HepG2 (cell line): ENCODE measurements around the gene IPO9. TPM values are rescaled to one million over a fixed set of nuclear protein-coding genes. Genes with fewer than 3 reads are reported as not detected.
"Not testable (repeated sequence)": the region's sequence is repeated elsewhere in the genome, so short reads cannot be mapped to it uniquely, and the experiment has no call there.

ENCODE experiments used
- ATAC-seq: fragments of 200-7000 bp; cut with Tn5 transposase; 3 replicates; pipeline ENCODE4 v1.9.1; 2020; ENCODE audit warnings: mild to moderate bottlenecking, moderate library complexity
- BruUV-seq: library from RNA; stranded (reverse); fragments of 400-500 nt; replicated peaks from 2 replicates; lab custom pipeline; 2021; lab: Mats Ljungman, UMichigan
- CTCF ChIA-PET: fragments of 300-600 bp; formaldehyde crosslinking; extraction: SDS; loops from one replicate; lab custom pipeline; 2021; ENCODE audit warnings: low total read pairs, inconsistent platforms, low intra/inter-chr PET ratio; lab: Yijun Ruan, JAX
- POLR2A ChIA-PET: fragments of 350-600 bp; sonication (Branson Sonifier 250); formaldehyde crosslinking; loops from one replicate; lab custom pipeline; 2020; ENCODE audit warnings: antibody characterized with exemption, inconsistent platforms; lab: Yijun Ruan, JAX
- DNase-seq: peaks from one replicate; pipeline ENCODE4 v3.0.0-alpha.2; 2015; ENCODE audit warnings: low spot score
- FAIRE-seq: peaks from 3 replicates; lab custom pipeline; 2011; peaks lifted over from hg19 to GRCh38; lab: Jason Lieb, UNC
- H2AFZ ChIP-seq: one replicate; pipeline ENCODE4 v1.6.1; 2011; ENCODE audit warnings: low read length, inconsistent platforms
- H3K27ac ChIP-seq: fragments of 300-600 bp; 3 replicates; pipeline ENCODE4 v1.8.0; 2011; ENCODE audit warnings: mixed run types, mild to moderate bottlenecking, mixed read lengths, low read length, inconsistent platforms; ENCODE audit not compliant: insufficient read depth; ENCODE audit errors: extremely low read length
- H3K27me3 ChIP-seq, 2 experiments: fragments of 200-600 bp in 1 of 2; 2 replicates in 1 of 2; 3 replicates in 1 of 2; pipeline versions ENCODE4 v1.6.0 to v1.8.0; 2011; ENCODE audit warnings: low read length in 2 of 2, mild to moderate bottlenecking in 2 of 2, moderate library complexity in 2 of 2, inconsistent platforms in 1 of 2; ENCODE audit not compliant: insufficient read depth in 2 of 2, control insufficient read depth in 1 of 2
- H3K36me3 ChIP-seq, 2 experiments: fragments of 200-600 bp in 1 of 2; replicated peaks in 1 of 2; 2 replicates in 1 of 2; 3 replicates in 1 of 2; pipeline versions ENCODE4 v1.5.1 to v1.8.0; 2011; ENCODE audit warnings: low read length in 2 of 2, inconsistent platforms in 1 of 2; ENCODE audit not compliant: insufficient read depth in 2 of 2, control insufficient read depth in 1 of 2
- H3K4me1 ChIP-seq: 2 replicates; pipeline ENCODE4 v1.5.1; 2012; ENCODE audit warnings: low read length, inconsistent platforms; ENCODE audit not compliant: insufficient read depth
- H3K4me2 ChIP-seq: 2 replicates; pipeline ENCODE4 v1.6.0; 2011; ENCODE audit warnings: low read depth, low read length, inconsistent platforms
- H3K4me3 ChIP-seq, 3 experiments: fragments of 200-600 bp in 1 of 3; sonication (generic), shearing (Covaris generic) in 1 of 3; replicated peaks in 1 of 3; 2 replicates each; pipeline ENCODE4 v1.5.1; 2011 to 2016; ENCODE audit warnings: low read length in 3 of 3, inconsistent platforms in 2 of 3, low read depth in 2 of 3, mild to moderate bottlenecking in 2 of 3, control low read depth in 1 of 3, mixed read lengths in 1 of 3; ENCODE audit not compliant: insufficient read depth in 1 of 3
- H3K79me2 ChIP-seq: one replicate; pipeline ENCODE4 v1.6.1; 2011; ENCODE audit warnings: low read length, inconsistent platforms; ENCODE audit not compliant: insufficient read depth
- H3K9ac ChIP-seq: 2 replicates; pipeline ENCODE4 v1.6.0; 2011; ENCODE audit warnings: mild to moderate bottlenecking, low read depth, low read length, inconsistent platforms; ENCODE audit not compliant: insufficient read depth
- H3K9me3 ChIP-seq: 2 replicates; pipeline ENCODE4 v1.5.1; 2012; ENCODE audit warnings: mild to moderate bottlenecking, low read length
- H4K20me1 ChIP-seq: 2 replicates; pipeline ENCODE4 v1.6.0; 2011; ENCODE audit warnings: inconsistent platforms, mild to moderate bottlenecking, low read length, moderate library complexity; ENCODE audit not compliant: insufficient read depth
- FUBP1 ChIP-seq: sonication (generic); formaldehyde crosslinking; IDR thresholded peaks from 2 replicates; pipeline ENCODE4 v1.5.1; 2020; ENCODE audit warnings: missing genetic modification reagents, mild to moderate bottlenecking, borderline replicate concordance
- MTERF4 ChIP-seq: sonication (generic); formaldehyde crosslinking; IDR thresholded peaks from 2 replicates; pipeline ENCODE4 v1.8.0; 2023; ENCODE audit warnings: mild to moderate bottlenecking, missing genetic modification reagents
- PCBP2 ChIP-seq: fragments of 200-400 bp; formaldehyde crosslinking; optimal IDR thresholded peaks from 2 replicates; pipeline ENCODE3; 2018; ENCODE audit warnings: low read length, low read depth; ENCODE audit not compliant: poor library complexity, severe bottlenecking
- SNAPC2 ChIP-seq: sonication (generic); formaldehyde crosslinking; IDR thresholded peaks from 2 replicates; pipeline ENCODE4 v1.8.1; 2022; ENCODE audit warnings: mild to moderate bottlenecking, missing genetic modification reagents
- ZNF362 ChIP-seq: sonication (generic); formaldehyde crosslinking; IDR thresholded peaks from 2 replicates; pipeline ENCODE4 v1.4.0; 2020; ENCODE audit warnings: missing genetic modification reagents, mild to moderate bottlenecking, borderline replicate concordance
- ZNF850 ChIP-seq: sonication (generic); formaldehyde crosslinking; conservative IDR thresholded peaks from 2 replicates; pipeline ENCODE4 v1.9.0; 2021; ENCODE audit warnings: mild to moderate bottlenecking, missing genetic modification reagents
- WGBS: methylation state at CpG from one replicate; pipeline ENCODE4 v1.1.6; 2017; ENCODE audit warnings: low lambda C conversion rate; 5-methylcytosine and 5-hydroxymethylcytosine counted together
- in situ Hi-C: cut with HindIII; loops from 2 replicates; pipeline ENCODE4 v1.10.0; 2017; ENCODE audit warnings: low pct_unique_long_range_greater_than_20kb; ENCODE audit not compliant: extremely low pct_ligation_motif_present
- intact Hi-C: fragments of 100-400 bp; cut with micrococcal nuclease; formaldehyde crosslinking; loops from one replicate; pipeline ENCODE4 v1.10.0; 2022; ENCODE audit not compliant: unreplicated experiment
- polyA plus RNA-seq, 8 experiments: library from polyadenylated mRNA; depleted of rRNA in 3 of 8; stranded (reverse) in 7 of 8; unstranded in 1 of 8; fragments of >200 nt; fragmentation: Illumina TruSeq in 4 of 8; extraction: Trizol in 4 of 8; gene quantifications; 2 replicates each; pipeline versions ENCODE4 v1.2.1 to v1.2.3, GENCODE V29; 2011 to 2016; ENCODE audit warnings: low read depth in 4 of 8, missing spikeins in 1 of 8, mixed read lengths in 1 of 8; ENCODE audit not compliant: insufficient read depth in 1 of 8
- total RNA-seq, 5 experiments: library from RNA; depleted of rRNA; stranded (reverse); fragments of >200 nt; fragmentation: Illumina TruSeq; extraction: Trizol; gene quantifications; 2 replicates each; pipeline ENCODE4 v1.2.3, GENCODE V29; 2016; ENCODE audit warnings: low read depth in 1 of 5

The IPO9 gene
- total and polyA plus RNA-seq, 2 of the 13 experiments (the other 11 are each of a cell fraction or from before 2014, with no cell fraction given) = 31.0 to 34.8 TPM

GRCh38 chr1:201851949-201852348, 23.0 kb downstream of the IPO9 start:
- Histone ChIP-seq H4K20me1 (no peaks in the 10 kb centered on the region; the same call in 1 of the 2 replicates), H3K9ac (no peak overlapping the region), H3K79me2 (peaks cover under 1% of the 10 kb centered on the region), H3K36me3 (peaks cover 23 to 81% of the 10 kb centered on the region in 2 experiments), H3K4me3 (no peak overlapping the region), H3K9me3 (no peaks in the 10 kb centered on the region), H3K27ac (no peak overlapping the region), H2AFZ (no peak overlapping the region), H3K4me1 (peaks cover 26% of the 10 kb centered on the region), H3K27me3 (no peaks in the 10 kb centered on the region), H3K4me2 (no peak overlapping the region)
- no peak for TF ChIP-seq SNAPC2
- ChIA-PET CTCF (no interaction called here), POLR2A (no interaction called here)
- intact Hi-C loops = no loop called here
- BruUV-seq = no TSS peak
- 100% methylated on average over 1 of the region's 1 CpG for WGBS
- no peak for FAIRE-seq
- ATAC-seq = no peak
- no peak for DNase-seq
- in situ Hi-C loops = no loop called here

GRCh38 chr1:201856722-201857121, 27.8 kb downstream of the IPO9 start:
- ATAC-seq, H3K79me2 ChIP-seq, H3K27me3 ChIP-seq, H3K9me3 ChIP-seq, H3K4me3 ChIP-seq, BruUV-seq, in situ Hi-C loops, H3K27ac ChIP-seq, H3K4me2 ChIP-seq, H4K20me1 ChIP-seq, DNase-seq, H2AFZ ChIP-seq, H3K9ac ChIP-seq, FAIRE-seq, intact Hi-C loops, CTCF ChIA-PET, POLR2A ChIA-PET: not testable (repeated sequence)
- Histone ChIP-seq H3K4me1 (peaks cover 14% of the 10 kb centered on the region), H3K36me3 (peaks cover 25 to 74% of the 10 kb centered on the region in 2 experiments)
- 92% methylated on average over 2 of the region's 2 CpGs for WGBS

- in situ Hi-C loops (no loop called here), intact Hi-C loops (no loop called here)
- no peak overlapping the region for H3K4me3 ChIP-seq
- H2AFZ ChIP-seq = no peak overlapping the region
- H3K4me2 ChIP-seq = no peak overlapping the region
- ATAC-seq = no peak
- H3K27ac ChIP-seq = no peak overlapping the region
- POLR2A ChIA-PET = no interaction called here
- 97% methylated on average over 5 of the region's 5 CpGs for WGBS
- H3K36me3 ChIP-seq = peaks cover 18 to 61% of the 10 kb centered on the region in 2 experiments
- no peaks in the 10 kb centered on the region for H3K79me2 ChIP-seq
- FAIRE-seq = no peak
- peaks cover 5% of the 10 kb centered on the region for H3K4me1 ChIP-seq
- CTCF ChIA-PET = no interaction called here
- H4K20me1 ChIP-seq = no peaks in the 10 kb centered on the region
- H3K9me3 ChIP-seq = no peaks in the 10 kb centered on the region
- H3K9ac ChIP-seq = no peak overlapping the region
- H3K27me3 ChIP-seq = no peaks in the 10 kb centered on the region
- no peak for DNase-seq
- no TSS peak for BruUV-seq
- TF ChIP-seq ZNF362 (CRISPR knock-in tag) (no peak), MTERF4 (CRISPR knock-in tag) (no peak), FUBP1 (no peak), ZNF850 (CRISPR knock-in tag) (no peak), PCBP2 (no peak)
Observed at GRCh38 chr1:201859424-201859823, 30.5 kb downstream of the IPO9 start.
